Breast epithelium (tissue), 3 donors: Measurements from ENCODE around the gene PPEF1.

ENCODE experiments used
- POLR2A ChIP-seq: fragments of 450-650 bp; IDR thresholded peaks from one replicate; pipeline ENCODE4 v1.6.1; 2016; ENCODE audit warnings: antibody characterized with exemption, mild to moderate bottlenecking, moderate library complexity
- POLR2AphosphoS5 ChIP-seq, 3 donors: sonication (generic); formaldehyde crosslinking; IDR thresholded peaks; one replicate each; pipeline ENCODE4 v1.6.1; 2017; ENCODE audit warnings: antibody characterized with exemption in 3 of 3
- TF ChIP-seq, protein P1 (sequence below), 3 donors: fragments of 450-650 bp; IDR thresholded peaks; one replicate each; pipeline ENCODE4 v1.5.1; 2016 to 2017; ENCODE audit warnings: antibody characterized with exemption in 3 of 3, mild to moderate bottlenecking in 3 of 3, moderate library complexity in 3 of 3

- TF ChIP-seq, protein P1, sequence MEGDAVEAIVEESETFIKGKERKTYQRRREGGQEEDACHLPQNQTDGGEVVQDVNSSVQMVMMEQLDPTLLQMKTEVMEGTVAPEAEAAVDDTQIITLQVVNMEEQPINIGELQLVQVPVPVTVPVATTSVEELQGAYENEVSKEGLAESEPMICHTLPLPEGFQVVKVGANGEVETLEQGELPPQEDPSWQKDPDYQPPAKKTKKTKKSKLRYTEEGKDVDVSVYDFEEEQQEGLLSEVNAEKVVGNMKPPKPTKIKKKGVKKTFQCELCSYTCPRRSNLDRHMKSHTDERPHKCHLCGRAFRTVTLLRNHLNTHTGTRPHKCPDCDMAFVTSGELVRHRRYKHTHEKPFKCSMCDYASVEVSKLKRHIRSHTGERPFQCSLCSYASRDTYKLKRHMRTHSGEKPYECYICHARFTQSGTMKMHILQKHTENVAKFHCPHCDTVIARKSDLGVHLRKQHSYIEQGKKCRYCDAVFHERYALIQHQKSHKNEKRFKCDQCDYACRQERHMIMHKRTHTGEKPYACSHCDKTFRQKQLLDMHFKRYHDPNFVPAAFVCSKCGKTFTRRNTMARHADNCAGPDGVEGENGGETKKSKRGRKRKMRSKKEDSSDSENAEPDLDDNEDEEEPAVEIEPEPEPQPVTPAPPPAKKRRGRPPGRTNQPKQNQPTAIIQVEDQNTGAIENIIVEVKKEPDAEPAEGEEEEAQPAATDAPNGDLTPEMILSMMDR (IDR thresholded peaks at IDR 0.05) = no peak
- TF ChIP-seq POLR2A (no peak), POLR2AphosphoS5 (IDR thresholded peaks at IDR 0.05) (no peak)
Observed at GRCh38 chrX:18793601-18794089, 86.2 kb downstream of the PPEF1 start.
